ENCODE results near the gene ZNF550.
"Not testable (repeated sequence)": the region's sequence is repeated elsewhere in the genome, so short reads cannot be mapped to it uniquely, and the experiment has no call there.

The ZNF550 gene

DNA sequence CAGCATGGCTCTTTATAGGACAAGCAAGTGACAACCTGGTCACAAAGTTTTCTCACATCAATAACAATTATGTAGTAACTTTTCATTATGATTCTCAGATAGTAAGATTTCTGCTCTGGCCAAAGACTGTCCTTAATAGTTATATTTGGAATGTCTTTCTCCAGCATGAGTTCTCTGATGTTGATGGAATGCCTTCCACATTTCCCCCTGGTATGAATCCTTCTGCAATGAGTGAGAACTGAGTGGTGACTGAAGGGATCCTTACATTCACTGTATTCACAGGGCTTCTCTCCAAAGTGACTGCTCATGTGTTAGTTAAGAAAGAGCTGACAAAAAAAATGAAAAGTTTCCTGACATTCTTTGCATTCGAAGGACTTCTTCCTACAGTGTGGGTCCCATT lies 13.2 kb downstream of the ZNF550 start:
- H3K4me3 ChIP-seq (ENCODE audit: low read depth, low read length) = no peak overlapping the region
- DNase-seq (ENCODE audit: low read depth) = no peak

DNA sequence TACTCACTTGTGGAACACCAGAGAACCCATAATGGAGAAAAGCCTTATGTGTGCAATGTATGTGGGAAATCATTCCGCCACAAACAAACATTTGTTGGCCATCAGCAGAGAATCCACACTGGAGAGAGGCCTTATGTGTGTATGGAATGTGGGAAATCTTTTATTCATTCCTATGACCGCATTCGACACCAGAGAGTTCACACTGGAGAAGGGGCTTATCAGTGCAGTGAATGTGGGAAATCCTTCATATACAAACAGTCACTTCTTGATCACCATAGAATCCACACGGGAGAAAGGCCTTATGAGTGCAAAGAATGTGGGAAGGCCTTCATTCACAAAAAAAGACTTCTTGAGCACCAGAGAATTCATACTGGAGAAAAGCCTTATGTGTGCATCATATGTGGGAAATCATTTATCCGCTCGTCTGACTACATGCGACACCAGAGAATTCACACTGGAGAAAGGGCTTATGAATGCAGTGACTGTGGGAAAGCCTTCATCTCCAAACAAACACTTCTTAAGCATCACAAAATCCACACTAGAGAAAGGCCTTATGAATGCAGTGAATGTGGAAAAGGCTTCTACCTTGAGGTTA lies 21.6 kb downstream of the ZNF550 start:
- DNase-seq (ENCODE audit: low read depth) = no peak
- H3K4me3 ChIP-seq (ENCODE audit: low read depth, low read length) = no peak overlapping the region

DNA sequence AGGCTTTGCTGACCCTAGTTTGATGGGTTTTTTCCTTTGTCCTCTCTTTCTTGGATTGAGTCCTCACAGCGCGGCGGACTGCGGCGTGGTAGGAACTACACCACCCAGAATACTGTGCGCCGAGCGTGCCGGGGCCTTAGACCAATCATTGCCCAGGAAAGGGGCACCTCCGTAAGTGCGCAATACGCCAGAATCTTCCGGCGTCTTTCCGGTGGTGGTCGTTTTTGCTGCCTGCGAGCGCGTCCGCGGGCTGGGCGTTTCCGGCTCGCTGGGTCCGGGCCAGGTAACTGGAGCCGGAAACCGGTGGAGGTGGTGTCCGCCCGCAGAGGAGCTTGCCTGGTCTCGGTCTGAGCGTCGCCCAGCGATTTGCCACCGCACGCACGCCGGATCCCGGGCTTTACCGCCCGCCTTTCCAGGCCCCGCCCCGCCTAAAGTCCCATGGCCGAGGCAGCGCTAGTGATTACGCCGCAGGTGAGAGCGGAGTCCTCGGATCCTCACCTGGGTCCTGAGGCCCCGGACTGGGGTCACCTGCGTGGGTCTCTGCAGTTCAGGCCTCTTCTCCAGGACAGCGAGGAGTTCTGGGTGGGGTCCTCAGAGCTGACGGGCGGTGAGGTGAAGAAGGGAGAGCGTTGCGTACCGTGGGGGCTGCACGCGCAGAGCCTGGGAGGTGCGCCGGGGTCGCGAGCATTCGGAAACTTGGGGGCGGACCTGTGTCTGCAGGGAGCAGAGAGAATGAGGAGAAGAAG lies 32.4 kb downstream of the ZNF550 start, which contains the start of gene ZNF549:
ZNF549 (plus strand) TSS at position 221 of the 746 bp plus-strand sequence; CDS start at position 439, 218 bp downstream.
- DNase-seq (ENCODE audit: low read depth) = peak; percentile 70
- peak within 1 kb of the TSS; percentile 89 for H3K4me3 ChIP-seq (ENCODE audit: low read depth, low read length)

DNA sequence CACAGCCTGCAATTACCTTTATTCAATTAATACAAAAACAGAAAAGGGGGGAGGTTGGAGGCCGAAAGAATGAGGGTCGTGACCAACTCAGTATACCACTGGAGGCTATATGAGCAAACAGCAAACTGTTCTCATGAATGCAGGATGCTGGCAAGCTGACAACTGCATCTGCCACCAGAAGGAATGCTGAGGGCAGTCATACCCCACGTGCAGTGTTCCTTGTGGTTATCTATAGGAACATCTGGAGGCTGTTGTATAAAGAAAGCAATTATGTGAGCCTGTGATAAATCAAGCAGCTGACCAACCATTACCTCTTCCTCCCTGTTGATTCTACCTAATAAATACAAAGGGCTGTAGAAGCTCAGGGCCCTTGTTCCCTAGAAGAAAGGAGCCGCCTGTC lies 41.6 kb downstream of the ZNF550 start:
- not testable (repeated sequence) for DNase-seq (ENCODE audit: low read depth); H3K4me3 ChIP-seq (ENCODE audit: low read depth, low read length)

DNA sequence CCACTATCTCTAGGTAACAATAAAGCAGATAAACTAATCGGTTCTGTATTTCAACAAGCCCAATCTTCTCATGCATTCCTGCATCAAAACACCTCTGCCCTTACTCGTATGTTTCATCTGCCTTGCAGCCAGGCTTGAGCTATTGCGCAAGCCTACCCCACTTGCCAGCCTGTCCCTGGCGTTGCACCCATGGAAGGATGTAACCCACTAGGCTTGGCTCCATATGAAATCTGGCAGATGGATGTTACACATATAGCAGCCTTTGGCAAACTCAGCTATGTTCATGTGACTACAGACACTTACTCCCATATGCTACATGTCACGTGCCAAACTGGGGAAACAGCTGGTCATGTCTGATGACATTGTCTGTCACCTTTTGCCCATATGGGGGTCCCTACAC lies 44.4 kb downstream of the ZNF550 start:
- H3K4me3 ChIP-seq (ENCODE audit: low read depth, low read length) = no peak overlapping the region
- DNase-seq (ENCODE audit: low read depth) = no peak

DNA sequence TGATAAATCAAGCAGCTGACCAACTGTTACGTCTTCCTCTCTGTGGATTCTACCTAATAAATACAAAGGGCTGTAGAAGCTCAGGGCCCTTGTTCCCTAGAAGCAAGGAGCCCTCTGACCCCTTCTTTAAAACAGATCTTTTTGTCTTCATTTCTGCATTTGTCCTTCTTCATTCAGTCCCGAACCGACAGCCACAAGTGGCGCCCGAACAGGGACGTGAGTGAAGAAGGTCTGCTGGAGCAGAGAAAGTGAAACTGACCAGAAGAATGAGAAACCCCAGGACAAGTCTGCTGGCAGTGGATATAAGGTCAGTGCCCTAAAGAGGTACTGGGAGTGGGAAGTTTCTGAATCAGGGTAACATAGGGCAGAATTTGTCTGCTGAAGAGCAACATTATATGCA lies 46.8 kb downstream of the ZNF550 start:
- no peak overlapping the region for H3K4me3 ChIP-seq (ENCODE audit: low read depth, low read length)
- no peak for DNase-seq (ENCODE audit: low read depth)

DNA sequence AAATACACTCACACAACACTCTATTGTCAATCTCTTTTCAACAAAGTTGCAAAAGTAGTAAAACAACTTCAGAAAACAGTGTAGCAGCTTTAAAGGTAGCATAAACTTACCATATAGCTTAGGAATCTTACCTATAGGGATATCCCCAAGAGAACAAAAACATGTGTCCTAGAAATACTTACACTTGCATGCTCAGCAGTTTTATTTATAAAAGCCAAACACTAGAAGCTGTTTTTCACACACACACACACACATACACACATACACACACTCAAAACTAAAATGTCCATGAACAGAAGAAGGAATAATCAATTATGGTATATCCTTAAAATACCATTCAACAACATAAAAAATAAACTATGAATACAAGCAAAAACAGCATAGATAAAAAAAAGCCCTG lies 48.2 kb downstream of the ZNF550 start:
- H3K4me3 ChIP-seq (ENCODE audit: low read depth, low read length) = no peak overlapping the region
- no peak for DNase-seq (ENCODE audit: low read depth)

DNA sequence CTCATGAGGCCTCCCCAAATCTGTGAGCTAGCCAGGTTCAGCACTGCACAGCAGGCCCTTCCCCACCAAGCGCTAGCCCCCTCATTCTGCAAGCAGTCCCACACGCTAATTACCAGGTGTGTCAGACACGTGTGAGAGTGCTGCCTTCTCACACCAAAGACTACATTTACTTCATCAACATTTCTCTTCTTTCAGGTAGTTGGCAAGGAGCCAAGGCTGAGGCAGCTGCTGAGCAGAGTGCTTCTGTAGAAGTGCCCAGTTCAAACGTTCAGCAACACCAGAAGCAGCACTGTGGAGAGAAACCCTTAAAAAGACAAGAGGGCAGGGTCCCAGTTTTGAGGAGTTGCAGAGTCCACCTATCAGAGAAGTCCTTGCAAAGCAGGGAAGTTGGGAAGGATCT lies 53.5 kb downstream of the ZNF550 start:
- H3K4me3 ChIP-seq (ENCODE audit: low read depth, low read length) = no peak overlapping the region
- no peak for DNase-seq (ENCODE audit: low read depth)

DNA sequence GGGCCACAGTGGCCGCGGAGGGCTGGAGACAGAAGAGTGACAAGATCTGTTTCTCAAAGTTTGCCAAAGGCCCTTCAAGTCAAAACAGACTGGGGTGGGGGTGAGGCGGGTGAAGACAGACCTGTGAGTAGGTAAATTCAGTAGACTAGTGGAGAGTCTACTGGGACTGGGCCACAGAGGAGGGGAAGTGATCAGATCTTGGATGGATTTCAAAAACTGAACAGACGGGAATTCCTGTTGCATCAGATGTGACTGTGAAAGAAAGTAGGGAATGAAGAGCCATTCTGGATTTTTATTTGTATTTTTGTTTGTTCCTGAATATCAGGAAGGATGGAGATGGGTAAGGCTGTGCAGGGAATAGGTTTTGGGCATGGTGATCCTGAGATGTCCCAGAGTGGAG lies 59.3 kb downstream of the ZNF550 start:
- peak; percentile 16 for DNase-seq (ENCODE audit: low read depth)
- H3K4me3 ChIP-seq (ENCODE audit: low read depth, low read length) = peak overlapping the region; percentile 46

DNA sequence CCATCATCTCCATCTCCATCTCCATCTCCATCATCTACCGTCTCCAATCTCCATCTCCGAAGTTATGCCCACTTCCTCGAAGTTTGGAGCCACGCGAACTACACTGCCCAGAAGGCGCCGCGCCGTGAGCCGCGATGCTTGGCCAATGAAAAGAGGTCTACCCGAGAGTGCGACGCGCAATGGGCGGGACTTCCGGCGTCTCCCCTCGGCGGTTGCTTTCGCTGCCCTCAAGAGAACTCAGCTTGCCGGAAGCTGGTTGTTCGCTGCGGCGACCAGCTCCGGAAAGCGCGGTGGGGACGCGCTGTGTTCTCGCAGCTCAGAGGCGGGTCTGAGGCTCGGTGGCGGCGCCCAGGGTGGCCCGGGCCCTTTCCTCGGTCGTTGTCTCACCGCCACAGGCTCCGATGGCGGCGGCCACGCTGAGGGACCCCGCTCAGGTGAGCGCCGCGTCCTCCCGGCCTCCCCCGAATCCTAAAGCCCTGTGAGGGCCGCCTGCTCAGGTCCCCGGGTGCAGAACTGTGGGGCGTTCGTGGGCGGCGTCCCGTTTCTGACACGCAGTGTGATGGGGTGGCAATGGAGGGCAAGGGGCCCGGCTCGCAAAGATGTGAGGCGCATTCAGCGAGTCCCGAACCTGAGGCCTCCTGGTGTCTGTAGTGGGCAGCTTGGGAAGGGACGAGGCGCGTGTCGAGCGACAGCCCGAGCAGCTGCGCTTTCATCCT lies 59.8 kb downstream of the ZNF550 start, which contains the start of gene ZNF773:
ZNF773 (plus strand) TSS at position 259 of the 716 bp plus-strand sequence; CDS start at position 402, 143 bp downstream.
- peak; percentile 85 for DNase-seq (ENCODE audit: low read depth)
- peak within 1 kb of the TSS; percentile 62 for H3K4me3 ChIP-seq (ENCODE audit: low read depth, low read length)

DNA sequence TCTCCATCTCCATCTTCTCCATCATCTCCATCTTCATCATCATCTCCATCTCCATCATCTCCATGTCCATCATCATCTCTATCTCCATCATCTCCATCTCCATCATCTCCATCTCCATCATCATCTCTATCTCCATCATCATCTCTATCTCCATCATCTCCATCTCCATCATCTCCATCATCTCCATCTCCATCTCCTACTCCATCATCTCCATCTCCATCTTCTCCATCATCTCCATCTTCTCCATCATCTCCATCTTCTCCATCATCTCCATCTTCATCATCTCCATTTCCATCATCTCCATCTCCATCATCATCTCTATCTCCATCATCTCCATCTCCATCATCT lies 60.4 kb downstream of the ZNF550 start:
- DNase-seq (ENCODE audit: low read depth); H3K4me3 ChIP-seq (ENCODE audit: low read depth, low read length): not testable (repeated sequence)

DNA sequence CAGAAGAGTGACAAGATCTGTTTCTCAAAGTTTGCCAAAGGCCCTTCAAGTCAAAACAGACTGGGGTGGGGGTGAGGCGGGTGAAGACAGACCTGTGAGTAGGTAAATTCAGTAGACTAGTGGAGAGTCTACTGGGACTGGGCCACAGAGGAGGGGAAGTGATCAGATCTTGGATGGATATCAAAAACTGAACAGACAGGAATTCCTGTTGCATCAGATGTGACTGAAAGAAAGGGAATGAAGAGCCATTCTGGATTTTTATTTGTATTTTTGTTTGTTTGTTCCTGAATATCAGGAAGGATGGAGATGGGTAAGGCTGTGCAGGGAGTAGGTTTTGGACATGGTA lies 71.4 kb downstream of the ZNF550 start:
- not testable (repeated sequence) for DNase-seq (ENCODE audit: low read depth)
- H3K4me3 ChIP-seq (ENCODE audit: low read depth, low read length) = peak overlapping the region; percentile 49

DNA sequence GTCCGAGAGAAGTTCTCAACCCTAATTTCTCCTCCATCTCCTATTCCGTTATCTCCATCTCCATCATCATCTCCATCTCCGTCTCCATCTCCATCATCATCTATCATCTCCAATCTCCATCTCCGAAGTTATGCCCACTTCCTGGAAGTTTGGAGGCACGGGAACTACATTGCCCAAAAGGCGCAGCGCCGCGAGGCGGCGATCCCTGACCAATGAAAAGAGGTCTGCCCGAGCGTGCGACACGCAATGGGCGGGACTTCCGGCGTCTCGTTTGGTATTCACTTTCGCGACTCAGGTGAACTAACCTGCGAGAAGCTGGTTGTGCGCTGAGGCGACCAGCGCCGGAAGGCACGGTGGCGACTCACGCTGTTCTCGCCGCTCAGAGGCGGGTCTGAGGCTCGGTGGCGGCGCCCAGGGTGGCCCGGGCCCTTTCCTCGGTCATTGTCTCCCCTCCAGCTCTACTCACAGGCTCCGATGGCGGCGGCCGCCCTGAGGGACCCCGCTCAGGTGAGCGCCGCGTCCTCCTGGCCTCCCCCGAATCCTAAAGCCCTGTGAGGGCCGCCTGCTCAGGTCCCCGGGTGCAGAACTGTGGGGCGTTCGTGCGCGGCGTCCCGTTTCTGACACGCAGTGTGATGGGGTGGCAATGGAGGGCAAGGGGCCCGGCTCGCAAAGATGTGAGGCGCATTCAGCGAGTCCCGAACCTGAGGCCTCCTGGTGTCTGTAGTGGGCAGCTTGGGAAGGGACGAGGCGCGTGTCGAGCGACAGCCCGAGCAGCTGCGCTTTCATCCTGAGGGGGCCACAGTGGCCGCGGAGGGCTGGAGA lies 72.0 kb downstream of the ZNF550 start, which contains the start of gene ZNF419:
ZNF419 (plus strand) TSS at position 274 of the 822 bp plus-strand sequence; CDS start at position 475, 201 bp downstream.
- peak; percentile 45 for DNase-seq (ENCODE audit: low read depth)
- H3K4me3 ChIP-seq (ENCODE audit: low read depth, low read length) = peak within 1 kb of the TSS; percentile 75
